HG03469 (cell line): Measurements from ENCODE around the gene KLK7.
"Not testable (repeated sequence)": the region's sequence is repeated elsewhere in the genome, so short reads cannot be mapped to it uniquely, and the experiment has no call there.

Experiments used
- ATAC-seq: cut with Tn5 transposase; IDR thresholded peaks from one replicate; pipeline ENCODE4 v1.9.1; 2021; ENCODE audit warnings: mild to moderate bottlenecking, moderate library complexity, moderate number of reproducible peaks; ENCODE audit not compliant: unreplicated experiment

KLK7 gene

GRCh38 chr19:51012661-51013190 is 29.0 kb upstream of the KLK7 start:
- ATAC-seq: no peak

GRCh38 chr19:51010066-51010795 is 26.5 kb upstream of the KLK7 start:
- no peak for ATAC-seq

- ATAC-seq: no peak
Measured at GRCh38 chr19:51009061-51009891, 25.6 kb upstream of the KLK7 start.

GRCh38 chr19:51007488-51007887 is 23.8 kb upstream of the KLK7 start:
- ATAC-seq: no peak

GRCh38 chr19:51006406-51006805 is 22.7 kb upstream of the KLK7 start:
- no peak for ATAC-seq

- ATAC-seq: no peak
Measured at GRCh38 chr19:51005248-51005647, 21.5 kb upstream of the KLK7 start.

GRCh38 chr19:51003316-51003715 is 19.6 kb upstream of the KLK7 start:
- no peak for ATAC-seq

GRCh38 chr19:51002542-51003311 is 19.0 kb upstream of the KLK7 start:
- no peak for ATAC-seq

GRCh38 chr19:51002089-51002532 is 18.4 kb upstream of the KLK7 start:
- no peak for ATAC-seq

GRCh38 chr19:51001515-51001914 is 17.8 kb upstream of the KLK7 start, which contains the start of gene KLK8:
KLK8 (minus strand) TSS chr19:51001604; CDS start chr19:51001167, 437 bp downstream.
- no peak for ATAC-seq

- no peak for ATAC-seq
Measured at GRCh38 chr19:51000981-51001380, 17.3 kb upstream of the KLK7 start.

- ATAC-seq: no peak
Measured at GRCh38 chr19:51000426-51000825, 16.7 kb upstream of the KLK7 start.

GRCh38 chr19:50998686-50999085 is 15.0 kb upstream of the KLK7 start:
- no peak for ATAC-seq

GRCh38 chr19:50998061-50998460 is 14.3 kb upstream of the KLK7 start:
- no peak for ATAC-seq

GRCh38 chr19:50994129-50994528 is 10.4 kb upstream of the KLK7 start:
- no peak for ATAC-seq

- no peak for ATAC-seq
Measured at GRCh38 chr19:50992666-50993035, 8.9 kb upstream of the KLK7 start.

- ATAC-seq: not testable (repeated sequence)
Measured at GRCh38 chr19:50984416-50984815, 699 bp upstream of the KLK7 start.

GRCh38 chr19:50982186-50982585 is 1.5 kb downstream of the KLK7 start:
- ATAC-seq: no peak

GRCh38 chr19:50981587-50982146 is 2.0 kb downstream of the KLK7 start:
- no peak for ATAC-seq

GRCh38 chr19:50980208-50980607 is 3.5 kb downstream of the KLK7 start:
- ATAC-seq: no peak

GRCh38 chr19:50979758-50980157 is 4.0 kb downstream of the KLK7 start:
- ATAC-seq: no peak
